Adrenal gland (tissue), 5 donors: ENCODE results near the gene PGS1.

Source experiments
- POLR2A ChIP-seq, 2 donors: fragments of 450-650 bp; IDR thresholded peaks; one replicate each; pipeline ENCODE4 v1.6.1; 2017; ENCODE audit warnings: antibody characterized with exemption in 2 of 2, mild to moderate bottlenecking in 2 of 2, moderate library complexity in 1 of 2
- TF ChIP-seq, protein P1 (sequence below), 6 experiments: fragments of 450-650 bp in 4 of 6; fragments of 200-600 bp in 2 of 6; sonication (generic) in 1 of 6; IDR thresholded peaks; 1 replicate in 5 of 6; 2 replicates in 1 of 6; pipeline versions ENCODE4 v1.5.1 to v1.8.0; 2016 to 2021; ENCODE audit warnings: antibody characterized with exemption in 6 of 6, mild to moderate bottlenecking in 2 of 6, moderate library complexity in 1 of 6
- donor health status: DM: no; HTN: no; CAD: no.

DNA sequence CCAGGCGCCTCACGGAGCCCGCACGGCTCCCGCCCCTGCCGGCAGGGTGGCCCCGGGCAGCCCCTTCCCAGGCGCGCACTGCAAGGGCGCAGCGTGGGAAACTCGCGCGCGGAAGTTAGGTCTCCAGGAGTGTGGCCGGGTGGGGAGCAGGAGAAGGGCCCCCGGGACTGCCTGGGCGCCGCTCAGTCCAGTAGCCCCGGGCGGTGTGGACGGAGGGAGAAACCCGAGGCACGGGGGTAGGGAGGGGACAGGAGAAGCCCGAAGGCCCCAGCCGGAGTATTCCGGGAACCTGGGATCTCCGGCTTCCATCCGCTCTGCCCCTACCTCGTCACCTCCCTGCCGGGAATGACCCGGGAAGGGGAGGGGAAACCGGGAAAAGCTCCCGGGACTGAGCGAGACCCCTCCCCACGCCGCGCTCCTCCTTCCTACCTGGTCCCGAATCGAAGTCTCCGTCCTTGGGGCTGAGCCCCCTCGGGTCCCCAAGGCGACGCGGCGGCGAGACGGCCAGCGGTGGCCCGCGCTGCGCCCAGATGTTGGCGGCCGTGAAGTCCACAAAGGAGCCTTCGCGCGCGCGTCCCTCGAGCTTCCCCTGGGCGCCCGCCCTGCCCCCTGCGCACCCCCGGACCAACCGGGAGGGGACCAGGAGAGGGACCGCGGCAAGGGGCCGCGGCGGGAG is 19.0 kb upstream of the PGS1 start:
- TF ChIP-seq, protein P1, sequence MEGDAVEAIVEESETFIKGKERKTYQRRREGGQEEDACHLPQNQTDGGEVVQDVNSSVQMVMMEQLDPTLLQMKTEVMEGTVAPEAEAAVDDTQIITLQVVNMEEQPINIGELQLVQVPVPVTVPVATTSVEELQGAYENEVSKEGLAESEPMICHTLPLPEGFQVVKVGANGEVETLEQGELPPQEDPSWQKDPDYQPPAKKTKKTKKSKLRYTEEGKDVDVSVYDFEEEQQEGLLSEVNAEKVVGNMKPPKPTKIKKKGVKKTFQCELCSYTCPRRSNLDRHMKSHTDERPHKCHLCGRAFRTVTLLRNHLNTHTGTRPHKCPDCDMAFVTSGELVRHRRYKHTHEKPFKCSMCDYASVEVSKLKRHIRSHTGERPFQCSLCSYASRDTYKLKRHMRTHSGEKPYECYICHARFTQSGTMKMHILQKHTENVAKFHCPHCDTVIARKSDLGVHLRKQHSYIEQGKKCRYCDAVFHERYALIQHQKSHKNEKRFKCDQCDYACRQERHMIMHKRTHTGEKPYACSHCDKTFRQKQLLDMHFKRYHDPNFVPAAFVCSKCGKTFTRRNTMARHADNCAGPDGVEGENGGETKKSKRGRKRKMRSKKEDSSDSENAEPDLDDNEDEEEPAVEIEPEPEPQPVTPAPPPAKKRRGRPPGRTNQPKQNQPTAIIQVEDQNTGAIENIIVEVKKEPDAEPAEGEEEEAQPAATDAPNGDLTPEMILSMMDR (IDR thresholded peaks at IDR 0.05): peak in 1 of 6 experiments; percentile 17
- no peak for TF ChIP-seq POLR2A (IDR thresholded peaks at IDR 0.05)
